ENCODE data around the gene PRKCA.

GRCh38 chr17:66438101-66438500 is 135.7 kb downstream of the PRKCA start:
- TF ChIP-seq CTCF (IDR thresholded peaks at IDR 0.05; ENCODE audit: extremely low read depth in 1 of 2, insufficient read depth in 1 of 2, low read depth in 1 of 2, low read length in 2 of 2): no peak
- no peak for TF ChIP-seq MAX (IDR thresholded peaks at IDR 0.05; ENCODE audit: insufficient read depth, insufficient read length)
- TF ChIP-seq POLR2A (IDR thresholded peaks at IDR 0.05; ENCODE audit: low read depth, low read length): no peak

Measured in endothelial cell of umbilical vein (primary cell).